Calu3 (cell line): Measurements from ENCODE around the gene PIEZO2. TPM values are rescaled to one million over a fixed set of nuclear protein-coding genes. Genes with fewer than 3 reads are reported as not detected.

Experiments used
- BruUV-seq: library from RNA; stranded (reverse); fragments of 400-500 nt; replicated peaks from 2 replicates; lab custom pipeline; 2021; lab: Mats Ljungman, UMichigan
- CTCF ChIA-PET: fragments of 300-600 bp; sonication (Branson Sonifier 250); formaldehyde crosslinking; loops from one replicate; lab custom pipeline; 2022; ENCODE audit warnings: antibody characterized with exemption; lab: Charles Lee
- DNase-seq: peaks from one replicate; pipeline ENCODE4 v3.0.0; 2022
- H3K27ac Mint-ChIP-seq: one replicate; pipeline ENCODE4 v1.8.0; 2022; ENCODE audit warnings: mixed read lengths; ENCODE audit not compliant: unreplicated experiment
- H3K27me3 Mint-ChIP-seq: one replicate; pipeline ENCODE4 v1.8.0; 2022; ENCODE audit warnings: mixed read lengths; ENCODE audit not compliant: unreplicated experiment
- H3K36me3 Mint-ChIP-seq: one replicate; pipeline ENCODE4 v1.8.0; 2022; ENCODE audit warnings: mild to moderate bottlenecking, moderate library complexity, mixed read lengths; ENCODE audit not compliant: insufficient read depth, unreplicated experiment
- H3K4me1 Mint-ChIP-seq: one replicate; pipeline ENCODE4 v1.8.0; 2022; ENCODE audit warnings: mild to moderate bottlenecking, low read depth, mixed read lengths; ENCODE audit not compliant: unreplicated experiment
- H3K4me3 Mint-ChIP-seq: one replicate; pipeline ENCODE4 v1.8.0; 2022; ENCODE audit warnings: mild to moderate bottlenecking, low read depth, moderate library complexity, mixed read lengths; ENCODE audit not compliant: unreplicated experiment
- H3K9me3 Mint-ChIP-seq: one replicate; pipeline ENCODE4 v1.8.0; 2022; ENCODE audit warnings: low read depth, mixed read lengths; ENCODE audit not compliant: unreplicated experiment
- CTCF ChIP-seq: fragments of 200-600 bp; IDR thresholded peaks from one replicate; pipeline ENCODE4 v1.8.0; 2022; ENCODE audit warnings: antibody characterized with exemption; ENCODE audit not compliant: unreplicated experiment
- intact Hi-C: fragments of 100-400 bp; cut with micrococcal nuclease; formaldehyde crosslinking; loops from one replicate; pipeline ENCODE4 v1.10.0; 2022; ENCODE audit not compliant: unreplicated experiment
- total RNA-seq: library from RNA; stranded (reverse); gene quantifications from 2 replicates; pipeline ENCODE4 v1.2.3, GENCODE V29; 2022

Gene PIEZO2
- total RNA-seq, 1 experiment from 2014 or later = 0.24 TPM

DNA sequence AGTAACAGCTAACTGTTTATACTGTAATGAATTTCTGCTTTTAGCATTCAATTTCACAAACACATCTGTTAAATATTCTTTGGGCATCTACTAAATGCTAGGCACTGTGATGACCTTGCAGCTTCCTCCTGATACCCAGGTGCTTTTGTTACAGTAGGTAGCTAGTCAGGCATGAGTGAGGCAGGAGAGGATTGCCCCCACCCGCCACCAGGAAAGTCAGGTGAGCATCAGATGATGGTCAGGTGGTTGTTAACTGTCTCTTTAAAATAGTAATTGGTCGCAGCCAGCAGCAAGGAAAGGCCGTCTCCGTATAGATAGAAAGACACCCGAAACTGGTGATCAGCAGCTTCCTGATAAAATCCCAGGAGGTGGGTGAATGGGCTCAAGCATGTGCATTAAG is 255.6 kb downstream of the PIEZO2 start:
- DNase-seq = no peak
- CTCF ChIA-PET = interaction anchor here (1.1 kb wide), 1 partner anchor 42 kb away, joined by 3 read pairs; no protein-coding TSS in a partner anchor
- no peaks in the 10 kb centered on the region for H3K9me3 Mint-ChIP-seq
- BruUV-seq = no TSS peak
- H3K4me1 Mint-ChIP-seq = peaks cover 11% of the 10 kb centered on the region
- H3K4me3 Mint-ChIP-seq = no peak overlapping the region
- intact Hi-C loops = no loop called here
- no peaks in the 10 kb centered on the region for H3K27me3 Mint-ChIP-seq
- no peak overlapping the region for H3K27ac Mint-ChIP-seq
- no peak for TF ChIP-seq CTCF
- no peaks in the 10 kb centered on the region for H3K36me3 Mint-ChIP-seq

- no TSS peak for BruUV-seq
- CTCF ChIA-PET = interaction anchor here (1.1 kb wide), 1 partner anchor 42 kb away, joined by 3 read pairs; no protein-coding TSS in a partner anchor
- no peaks in the 10 kb centered on the region for H3K9me3 Mint-ChIP-seq
- H3K4me3 Mint-ChIP-seq = no peak overlapping the region
- TF ChIP-seq CTCF = no peak
- no peaks in the 10 kb centered on the region for H3K27me3 Mint-ChIP-seq
- DNase-seq = no peak
- H3K27ac Mint-ChIP-seq = no peak overlapping the region
- intact Hi-C loops = no loop called here
- H3K4me1 Mint-ChIP-seq = peaks cover 5% of the 10 kb centered on the region
- H3K36me3 Mint-ChIP-seq = no peaks in the 10 kb centered on the region
Observed at GRCh38 chr18:10893196-10893595, 256.2 kb downstream of the PIEZO2 start.

- Mint-ChIP-seq H3K27me3 (no peaks in the 10 kb centered on the region), H3K9me3 (no peaks in the 10 kb centered on the region), H3K4me1 (peaks cover 5% of the 10 kb centered on the region), H3K27ac (no peak overlapping the region), H3K4me3 (no peak overlapping the region), H3K36me3 (no peaks in the 10 kb centered on the region)
- no peak for DNase-seq
- no TSS peak for BruUV-seq
- intact Hi-C loops = no loop called here
- CTCF ChIA-PET = interaction anchor here (1.1 kb wide), 1 partner anchor 41 kb away, joined by 3 read pairs; no protein-coding TSS in a partner anchor
- TF ChIP-seq CTCF = no peak
Observed at GRCh38 chr18:10892786-10893185, 256.6 kb downstream of the PIEZO2 start.

DNA sequence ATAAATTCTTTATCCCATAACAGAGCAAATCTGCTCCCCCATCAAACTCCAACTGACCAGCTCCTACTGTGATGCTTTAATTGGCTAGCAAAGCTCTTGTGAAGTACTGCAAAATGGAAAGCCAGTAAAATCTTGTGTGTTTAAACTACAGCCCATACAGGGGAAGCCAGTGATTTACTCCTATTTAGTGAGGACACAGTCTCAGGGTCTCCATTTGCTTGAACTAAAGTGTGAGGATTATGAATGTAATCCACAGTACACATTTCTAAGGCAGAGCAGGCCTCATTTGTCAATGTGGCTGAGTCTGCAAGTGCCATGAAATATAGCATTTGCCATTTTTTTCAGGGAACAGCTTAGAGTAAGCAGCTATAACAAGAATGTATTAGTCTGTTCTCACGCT is 259.3 kb downstream of the PIEZO2 start:
- no peak for TF ChIP-seq CTCF
- H3K9me3 Mint-ChIP-seq = peaks cover 2% of the 10 kb centered on the region
- CTCF ChIA-PET = interaction anchor here (0.6 kb wide), 1 partner anchor 11 kb away, joined by 7 read pairs; no protein-coding TSS in a partner anchor

More for the DNA sequence above, 259.3 kb downstream of the PIEZO2 start:
- peaks cover 5% of the 10 kb centered on the region for H3K4me1 Mint-ChIP-seq
- no peak overlapping the region for H3K4me3 Mint-ChIP-seq
- no peak overlapping the region for H3K27ac Mint-ChIP-seq
- DNase-seq = no peak
- intact Hi-C loops = no loop called here
- no TSS peak for BruUV-seq
- H3K27me3 Mint-ChIP-seq = no peaks in the 10 kb centered on the region
- H3K36me3 Mint-ChIP-seq = no peaks in the 10 kb centered on the region
